OCI-LY1 (cell line): ENCODE data around the gene RPUSD4.

Source experiments
- CTCF ChIP-seq: fragments of 200-600 bp; sonication (generic), shearing (Covaris generic); IDR thresholded peaks from 2 replicates; pipeline ENCODE4 v1.5.1; 2017; ENCODE audit warnings: mild to moderate bottlenecking, antibody characterized with exemption, low read length, moderate library complexity, mixed read lengths
- EZH2 ChIP-seq: fragments of 200-600 bp; sonication (generic), shearing (Covaris generic); IDR thresholded peaks from 2 replicates; pipeline ENCODE4 v1.8.0; 2017; ENCODE audit warnings: borderline replicate concordance, mixed run types, mild to moderate bottlenecking, antibody characterized with exemption, low read length, moderate library complexity, mixed read lengths

- TF ChIP-seq CTCF (no peak), EZH2 (no peak)
Measured at GRCh38 chr11:126192361-126192760, 19.1 kb downstream of the RPUSD4 start.
